Stimulated activated CD8-positive, alpha-beta memory T cell treated with anti-CD3 and anti-CD28 coated beads, Interleukin-7, amount 100 ng/mL, for 4 hours (primary cell): ENCODE data around the gene CBLB.

Source experiments
- DNase-seq, 2 donors: peaks; one replicate each; pipeline ENCODE4 v3.0.0-alpha.2; 2020; ENCODE audit warnings: low read depth in 2 of 2

The CBLB gene

GRCh38 chr3:105869861-105870755, 1.3 kb upstream of the CBLB start:
- DNase-seq: no peak

- no peak for DNase-seq
Observed at GRCh38 chr3:105869531-105869833, 670 bp upstream of the CBLB start.

- peak in 1 of 2 donors; percentile 16 for DNase-seq
Observed at GRCh38 chr3:105868431-105868741, 426 bp downstream of the CBLB start.

DNA sequence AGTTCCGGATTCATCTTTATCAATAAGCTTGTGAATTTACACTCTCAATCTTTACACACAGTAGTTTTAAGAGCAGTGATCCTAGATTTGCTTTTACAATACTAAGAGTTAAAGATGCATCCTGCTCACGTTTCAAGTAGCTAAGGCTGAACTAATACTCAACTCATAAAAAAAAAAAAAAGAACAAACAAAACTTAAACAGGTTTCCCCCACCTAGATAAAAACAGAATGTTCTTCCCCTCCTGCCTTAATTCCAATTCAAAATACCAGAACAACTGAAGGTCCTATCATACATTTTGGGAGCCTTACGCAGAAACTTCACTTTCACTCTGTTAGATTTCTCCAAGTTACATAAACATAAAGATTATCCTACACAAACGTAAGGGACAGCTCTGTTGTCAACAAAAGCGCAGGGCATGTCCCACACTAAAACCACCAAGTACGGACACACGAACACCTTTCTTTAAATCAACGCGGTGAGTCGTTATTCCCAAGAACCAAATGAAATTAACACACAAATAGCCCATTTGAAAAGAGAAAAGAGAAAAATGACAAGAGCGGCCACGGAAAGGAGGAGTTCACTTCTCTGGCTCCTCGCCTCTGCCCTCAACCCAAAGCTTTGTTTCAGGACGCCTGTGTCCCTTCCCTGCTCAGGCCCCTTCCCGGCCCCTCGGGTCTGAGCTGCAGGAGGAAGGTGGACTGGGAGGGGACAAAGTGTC, 941 bp downstream of the CBLB start:
- DNase-seq: no peak

- DNase-seq: no peak
Observed at GRCh38 chr3:105866656-105867653, 1.9 kb downstream of the CBLB start.

- DNase-seq: no peak
Observed at GRCh38 chr3:105865867-105866350, 2.9 kb downstream of the CBLB start.

DNA sequence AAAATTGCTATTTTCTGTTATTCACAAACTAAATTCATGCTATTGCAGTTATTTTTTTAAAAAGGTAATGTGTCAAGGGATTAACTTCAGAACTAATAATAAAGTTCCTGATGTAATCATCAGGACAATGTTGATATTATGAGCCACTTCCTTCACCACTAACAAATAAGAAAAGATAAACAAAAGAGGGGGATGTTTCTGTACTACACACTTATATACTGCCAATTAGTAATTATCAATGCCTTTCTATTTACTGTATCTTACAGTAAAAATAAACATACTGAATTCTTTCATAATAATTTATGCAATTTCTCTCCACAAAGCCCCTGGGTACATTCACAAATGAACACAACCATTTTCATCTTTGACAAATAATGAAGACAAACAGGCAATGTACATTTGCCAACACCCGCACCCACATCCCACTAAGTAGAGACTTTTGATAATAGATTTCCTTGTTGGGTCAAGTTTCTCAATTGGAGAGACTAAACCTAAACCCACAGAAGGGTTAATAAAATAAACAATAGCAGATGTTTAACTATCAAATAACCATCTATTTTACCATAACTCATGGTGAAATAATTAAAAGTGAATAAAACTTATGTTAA, 3.7 kb downstream of the CBLB start:
- no peak for DNase-seq

- DNase-seq: no peak
Observed at GRCh38 chr3:105864212-105864611, 4.6 kb downstream of the CBLB start.

DNA sequence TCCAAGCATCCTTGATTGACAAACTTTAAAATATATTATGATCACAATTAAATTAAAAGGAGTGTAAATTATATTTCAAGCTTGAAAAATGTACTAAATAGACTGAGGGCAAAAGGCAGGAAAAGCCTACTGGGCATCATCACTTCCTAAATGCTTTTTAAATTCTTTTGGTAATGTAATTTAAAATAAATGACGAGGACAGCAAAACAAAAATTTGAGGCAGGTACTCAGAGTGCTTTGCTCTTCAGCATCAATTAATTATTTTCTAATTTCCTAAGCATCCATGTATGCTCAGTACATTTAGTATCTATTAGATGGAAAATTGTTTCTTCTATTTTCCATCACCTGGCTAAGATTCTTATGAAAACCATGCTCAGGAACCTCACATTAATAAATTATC, 5.2 kb downstream of the CBLB start:
- no peak for DNase-seq

DNA sequence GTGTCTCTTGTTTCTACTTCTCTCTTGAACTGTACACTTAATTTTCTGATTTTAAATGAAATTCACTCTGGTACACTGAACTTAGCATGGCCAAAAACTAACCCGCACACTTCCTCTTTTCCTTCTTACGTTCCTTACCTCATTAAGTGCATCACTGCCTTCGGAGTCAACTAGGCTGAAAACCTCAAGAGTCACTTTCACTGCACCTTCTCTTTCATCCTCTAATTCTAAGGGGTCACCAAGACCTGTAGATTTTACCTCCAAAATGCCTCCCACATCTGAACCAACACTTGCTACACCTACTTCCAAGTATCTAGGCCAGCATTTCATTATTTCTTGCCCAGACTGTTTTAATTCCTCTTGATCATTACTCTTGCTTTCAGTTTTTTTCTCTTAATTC, 6.6 kb downstream of the CBLB start:
- no peak for DNase-seq

- DNase-seq: no peak
Observed at GRCh38 chr3:105860641-105861040, 8.2 kb downstream of the CBLB start.

DNA sequence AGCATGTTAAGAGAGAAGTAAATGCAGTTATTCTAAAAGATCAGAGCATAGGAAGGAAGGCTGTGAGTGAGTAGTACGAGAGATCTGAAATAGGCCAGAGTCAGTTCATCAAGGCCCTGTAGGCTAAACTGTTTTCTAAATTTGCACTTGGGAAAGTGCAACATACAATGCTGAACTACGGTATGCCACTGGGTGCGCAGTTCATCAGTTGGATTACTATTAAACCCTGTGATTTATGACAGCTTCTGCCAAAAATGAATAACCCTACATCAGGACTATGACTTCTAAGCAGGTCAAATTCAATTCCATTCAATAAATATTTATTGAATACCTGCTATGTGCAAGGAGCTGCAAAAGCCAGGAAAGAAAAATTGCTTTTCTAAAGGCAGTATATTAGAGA, 10.8 kb downstream of the CBLB start:
- no peak for DNase-seq

DNA sequence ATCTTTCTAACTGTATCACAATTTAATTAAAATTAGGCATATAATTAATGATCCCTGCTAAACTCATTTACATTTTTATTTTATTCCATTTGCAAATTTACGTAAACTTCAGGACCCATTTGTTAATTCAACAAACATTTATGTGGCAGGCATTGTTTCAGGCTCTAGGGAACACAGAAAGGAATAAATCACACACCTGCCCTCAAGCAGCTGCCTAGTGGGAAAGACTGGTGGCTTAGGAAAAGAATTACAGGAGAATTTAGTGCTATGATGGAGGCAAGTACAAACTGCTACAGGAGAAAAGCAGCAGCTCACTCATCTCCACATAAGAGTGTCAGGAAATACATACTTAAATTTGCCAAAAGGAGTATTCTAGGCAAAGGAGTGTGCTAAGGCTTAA, 11.2 kb downstream of the CBLB start:
- DNase-seq: no peak

GRCh38 chr3:105856605-105857004, 12.2 kb downstream of the CBLB start:
- no peak for DNase-seq

- DNase-seq: no peak
Observed at GRCh38 chr3:105853801-105854432, 14.9 kb downstream of the CBLB start.

DNA sequence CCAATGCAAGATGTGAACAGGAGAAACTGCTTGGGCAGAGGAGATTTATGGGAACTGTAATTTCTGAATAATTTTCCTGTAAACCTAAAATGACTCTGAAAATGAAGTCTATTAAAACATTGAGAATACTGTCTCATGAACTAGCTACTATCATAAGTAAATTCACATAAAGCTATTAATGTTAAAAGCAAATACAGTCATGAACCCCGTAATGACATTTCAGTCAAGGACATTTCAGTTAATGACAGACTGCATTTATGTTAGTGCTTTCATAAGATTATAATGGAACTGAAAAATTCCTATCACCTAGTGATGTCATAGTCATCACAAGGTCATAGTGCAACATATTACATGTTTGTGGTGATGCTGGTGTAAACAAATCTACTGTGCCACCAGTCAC, 17.2 kb downstream of the CBLB start:
- no peak for DNase-seq

- no peak for DNase-seq
Observed at GRCh38 chr3:105851176-105851575, 17.6 kb downstream of the CBLB start.

- no peak for DNase-seq
Observed at GRCh38 chr3:105850593-105850992, 18.2 kb downstream of the CBLB start.

GRCh38 chr3:105848821-105849220, 20.0 kb downstream of the CBLB start:
- DNase-seq: no peak

GRCh38 chr3:105847865-105848264, 20.9 kb downstream of the CBLB start:
- DNase-seq: no peak

- no peak for DNase-seq
Observed at GRCh38 chr3:105847452-105847851, 21.4 kb downstream of the CBLB start.
